Subcutaneous adipose tissue (tissue), 4 donors: ENCODE data around the gene LIPA. TPM values are rescaled to one million over a fixed set of nuclear protein-coding genes. Genes with fewer than 3 reads are reported as not detected.

ENCODE experiments used
- total RNA-seq, 4 donors: library from RNA; depleted of rRNA; stranded (reverse); fragments of >200 nt; gene quantifications; one replicate each; pipeline ENCODE4 v1.1.0, GENCODE V29; 2016
- TF ChIP-seq, protein P1 (sequence below): fragments of 450-650 bp; IDR thresholded peaks from one replicate; pipeline ENCODE4 v1.5.1; 2016; ENCODE audit warnings: low read depth, mild to moderate bottlenecking, control low read depth, antibody characterized with exemption, moderate library complexity

Gene LIPA
- total RNA-seq, 4 donors from 2014 or later: 77.2 to 1,001 (median 137) TPM

DNA sequence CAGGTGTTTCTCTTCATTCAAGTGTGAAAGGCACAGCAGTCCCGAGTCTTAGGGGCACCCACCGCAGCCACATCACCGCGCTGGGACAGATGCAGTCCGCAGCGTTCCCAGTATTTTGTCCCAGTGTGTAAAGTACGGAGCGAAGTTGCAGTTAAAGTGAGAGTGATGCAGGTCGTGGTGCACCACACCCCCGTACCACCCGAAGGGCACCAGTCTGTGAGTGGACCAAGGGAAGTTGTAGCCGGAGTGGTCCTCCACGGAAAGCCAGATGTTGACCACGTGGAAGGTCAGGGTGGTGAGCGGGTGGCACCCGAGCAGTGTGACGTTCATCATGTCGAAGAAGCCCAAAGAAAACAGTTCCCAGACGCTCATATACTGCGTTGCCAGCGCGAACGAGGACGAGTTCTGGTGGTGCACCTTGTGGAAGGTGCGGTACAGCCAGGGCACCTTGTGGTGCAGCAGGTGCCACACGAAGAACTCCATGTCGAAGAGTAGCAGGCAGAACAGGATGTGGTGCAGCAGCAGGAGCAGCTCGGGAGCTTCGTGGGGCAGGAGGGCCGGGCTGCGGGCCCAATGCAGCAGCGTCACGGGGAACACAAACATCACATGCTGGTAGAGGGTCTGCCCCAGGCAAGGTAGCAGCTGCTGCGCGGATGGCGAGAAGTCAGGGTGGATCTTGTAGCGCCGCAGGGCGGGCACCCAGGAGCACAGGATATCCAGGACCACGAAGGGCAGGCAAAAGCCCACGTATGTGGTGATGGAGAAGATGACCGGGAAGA, 45.0 kb downstream of the LIPA start:
- TF ChIP-seq, protein P1, sequence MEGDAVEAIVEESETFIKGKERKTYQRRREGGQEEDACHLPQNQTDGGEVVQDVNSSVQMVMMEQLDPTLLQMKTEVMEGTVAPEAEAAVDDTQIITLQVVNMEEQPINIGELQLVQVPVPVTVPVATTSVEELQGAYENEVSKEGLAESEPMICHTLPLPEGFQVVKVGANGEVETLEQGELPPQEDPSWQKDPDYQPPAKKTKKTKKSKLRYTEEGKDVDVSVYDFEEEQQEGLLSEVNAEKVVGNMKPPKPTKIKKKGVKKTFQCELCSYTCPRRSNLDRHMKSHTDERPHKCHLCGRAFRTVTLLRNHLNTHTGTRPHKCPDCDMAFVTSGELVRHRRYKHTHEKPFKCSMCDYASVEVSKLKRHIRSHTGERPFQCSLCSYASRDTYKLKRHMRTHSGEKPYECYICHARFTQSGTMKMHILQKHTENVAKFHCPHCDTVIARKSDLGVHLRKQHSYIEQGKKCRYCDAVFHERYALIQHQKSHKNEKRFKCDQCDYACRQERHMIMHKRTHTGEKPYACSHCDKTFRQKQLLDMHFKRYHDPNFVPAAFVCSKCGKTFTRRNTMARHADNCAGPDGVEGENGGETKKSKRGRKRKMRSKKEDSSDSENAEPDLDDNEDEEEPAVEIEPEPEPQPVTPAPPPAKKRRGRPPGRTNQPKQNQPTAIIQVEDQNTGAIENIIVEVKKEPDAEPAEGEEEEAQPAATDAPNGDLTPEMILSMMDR: no peak

DNA sequence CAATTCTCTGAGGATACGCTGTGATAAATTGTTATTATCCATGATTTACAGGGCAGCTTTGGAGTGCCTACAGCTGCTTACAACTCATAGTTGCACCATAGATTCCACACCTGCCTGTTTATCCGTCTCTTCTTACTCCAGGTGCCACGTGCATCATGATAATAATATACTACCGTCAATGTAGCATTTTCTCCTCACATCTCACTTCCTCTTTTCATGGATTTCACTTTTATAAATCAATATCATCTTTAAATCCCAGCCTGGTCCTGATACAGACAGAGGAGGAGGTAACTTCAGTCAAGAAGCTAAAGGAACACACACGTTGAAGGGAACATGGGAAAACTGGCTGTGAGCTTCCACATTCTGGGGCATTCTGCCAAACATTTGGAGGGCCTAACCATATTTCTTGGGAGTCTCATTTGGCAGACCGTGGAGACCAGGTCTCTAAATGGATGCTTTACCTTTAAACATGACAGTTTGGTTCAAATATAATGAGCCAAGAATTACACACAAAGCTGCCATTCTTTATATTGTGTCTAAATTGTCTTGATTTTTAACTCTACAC, 46.9 kb downstream of the LIPA start:
- TF ChIP-seq, protein P1: no peak

- TF ChIP-seq, protein P1: no peak
These were observed 48.3 kb downstream of the LIPA start for GRCh38 chr10:89203237-89203636.

- TF ChIP-seq, protein P1: no peak
These were observed 49.5 kb downstream of the LIPA start for GRCh38 chr10:89202033-89202425.

DNA sequence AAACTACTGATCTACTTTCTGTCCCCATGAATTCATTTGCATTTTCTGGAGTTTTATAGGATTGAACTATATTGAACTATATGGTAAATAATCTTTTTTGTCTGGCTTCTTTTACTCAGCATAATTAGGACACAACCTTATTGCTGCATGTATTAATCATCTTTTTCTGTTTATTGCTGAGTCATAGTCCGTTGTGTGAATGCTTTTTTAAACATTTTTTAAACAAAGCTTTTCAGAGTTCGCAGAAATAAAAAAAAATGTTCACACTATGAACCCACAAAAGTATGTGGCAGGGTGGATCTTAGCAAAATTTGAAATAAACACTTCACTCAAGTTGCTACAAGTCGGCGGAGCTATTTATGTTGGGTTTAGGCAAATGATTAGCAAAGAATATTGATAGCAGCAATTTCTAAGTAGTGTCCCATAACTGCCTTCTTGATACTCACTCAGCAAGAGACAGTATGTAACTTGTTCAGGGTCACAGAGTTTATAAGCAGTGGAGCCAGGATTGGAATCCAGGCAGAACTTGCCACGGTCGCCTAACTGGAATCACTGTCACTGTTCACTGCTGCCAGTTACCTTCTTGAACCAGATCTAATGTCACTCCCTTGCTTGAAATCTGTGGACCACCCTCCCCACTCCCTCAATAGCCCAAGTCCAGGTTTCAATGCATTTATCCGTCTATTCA, 50.1 kb downstream of the LIPA start:
- TF ChIP-seq, protein P1: no peak

- TF ChIP-seq, protein P1: no peak
These were observed 54.1 kb downstream of the LIPA start for GRCh38 chr10:89197473-89197872.

- TF ChIP-seq, protein P1: no peak
These were observed 62.3 kb downstream of the LIPA start for GRCh38 chr10:89189211-89189734.
